HG02943 (cell line): ENCODE measurements around the gene TTC33.
"Not testable (repeated sequence)": the region's sequence is repeated elsewhere in the genome, so short reads cannot be mapped to it uniquely, and the experiment has no call there.

Experiments used
- ATAC-seq: cut with Tn5 transposase; IDR thresholded peaks from one replicate; pipeline ENCODE4 v1.9.1; 2021; ENCODE audit warnings: mild to moderate bottlenecking, low read depth, moderate library complexity; ENCODE audit not compliant: unreplicated experiment

TTC33 gene

DNA sequence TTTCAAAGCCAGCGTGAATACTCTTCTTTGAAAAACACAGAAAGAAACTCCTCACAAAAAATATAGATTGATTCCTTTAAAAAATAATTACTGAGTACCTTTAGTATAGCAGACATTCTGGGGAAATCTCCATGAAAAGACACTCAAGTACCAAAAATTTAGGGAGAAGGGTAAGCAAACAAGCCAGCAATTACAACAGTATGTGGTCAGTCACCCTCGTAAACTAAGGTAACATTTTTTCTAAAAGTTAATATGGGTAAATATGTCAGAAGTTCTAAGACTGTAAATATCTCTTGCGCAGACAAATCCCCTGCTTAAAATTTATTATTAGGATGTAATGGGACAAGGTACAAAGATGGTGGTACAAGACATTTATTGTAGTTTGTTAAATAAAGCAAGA is 178.0 kb downstream of the TTC33 start:
- ATAC-seq, result no peak

DNA sequence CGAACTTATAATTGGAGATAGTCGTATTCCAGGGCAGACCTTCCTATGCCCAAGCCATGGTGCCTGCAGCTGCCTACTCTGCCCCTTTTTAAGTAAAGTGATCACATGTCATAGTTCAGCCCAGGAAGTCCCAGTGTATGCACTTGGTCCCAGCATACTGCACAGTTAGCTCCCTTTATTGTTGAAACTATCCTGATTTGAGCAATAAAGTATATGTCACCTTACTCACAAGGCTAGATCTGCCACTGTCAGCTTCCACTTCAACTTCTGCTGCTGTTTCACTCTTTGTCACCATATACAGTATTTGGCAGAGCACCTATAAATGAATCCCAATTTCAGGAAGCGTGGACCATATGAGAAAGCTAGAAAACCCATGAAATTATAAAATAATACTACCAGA is 179.8 kb downstream of the TTC33 start:
- ATAC-seq, result no peak

- no peak for ATAC-seq
Measured at GRCh38 chr5:40575411-40575810, 180.3 kb downstream of the TTC33 start.

- no peak for ATAC-seq
Measured at GRCh38 chr5:40572937-40573336, 182.8 kb downstream of the TTC33 start.

GRCh38 chr5:40572391-40572790 is 183.4 kb downstream of the TTC33 start:
- ATAC-seq, result no peak

DNA sequence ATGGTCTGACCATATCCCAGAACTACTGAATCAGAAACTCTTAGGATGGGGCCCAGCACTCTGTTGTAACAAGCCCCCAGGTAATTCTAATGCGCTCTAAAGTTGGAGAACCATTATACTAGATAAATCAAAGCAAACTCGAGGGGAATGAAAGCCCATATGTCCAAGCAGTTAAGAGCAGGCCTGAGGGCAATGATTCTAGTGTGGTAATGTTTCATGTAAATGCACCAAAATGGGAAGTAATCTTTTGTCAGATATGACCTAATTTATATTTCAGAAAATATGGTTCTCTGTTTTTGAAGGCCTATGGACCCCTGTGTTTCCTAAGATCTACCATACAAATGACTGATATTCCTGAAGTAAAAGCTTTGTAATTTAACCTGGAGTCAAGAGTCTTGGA is 184.0 kb downstream of the TTC33 start:
- no peak for ATAC-seq

- ATAC-seq, result no peak
Measured at GRCh38 chr5:40570408-40571129, 185.2 kb downstream of the TTC33 start.

DNA sequence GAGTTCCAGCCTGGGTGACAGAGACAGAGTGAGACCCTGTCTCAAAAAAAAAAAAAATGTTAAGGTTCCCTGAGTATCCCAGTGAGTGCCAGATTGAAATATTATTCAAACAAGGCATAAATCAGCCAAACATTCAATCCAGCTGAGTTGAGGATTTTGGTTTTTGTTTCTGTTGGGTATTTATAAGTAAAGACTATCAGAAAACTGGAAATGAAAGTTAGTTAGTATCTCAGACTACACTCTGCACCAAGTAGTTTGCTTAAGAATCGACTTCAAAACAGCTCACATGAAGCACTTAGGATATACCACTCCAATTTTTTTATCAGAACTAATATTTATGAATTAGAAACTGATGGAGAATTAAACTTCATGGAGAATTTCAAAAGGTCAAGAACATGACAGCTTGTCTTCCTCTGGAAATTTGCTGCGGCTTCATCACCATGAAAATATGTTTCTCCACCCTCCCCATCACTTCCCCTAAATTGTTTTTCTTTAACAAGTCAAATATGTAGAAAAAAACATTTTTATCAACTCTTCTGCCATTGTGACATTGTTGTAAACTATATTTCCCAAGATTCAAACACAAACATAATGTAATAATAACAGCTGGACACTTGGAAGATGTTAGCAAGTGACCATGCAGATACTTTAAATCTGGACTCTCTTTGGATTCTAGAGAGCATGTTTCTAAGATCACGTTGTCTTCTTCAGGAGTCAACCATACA is 186.1 kb downstream of the TTC33 start:
- ATAC-seq, result no peak

GRCh38 chr5:40568548-40568947 is 187.2 kb downstream of the TTC33 start:
- no peak for ATAC-seq

DNA sequence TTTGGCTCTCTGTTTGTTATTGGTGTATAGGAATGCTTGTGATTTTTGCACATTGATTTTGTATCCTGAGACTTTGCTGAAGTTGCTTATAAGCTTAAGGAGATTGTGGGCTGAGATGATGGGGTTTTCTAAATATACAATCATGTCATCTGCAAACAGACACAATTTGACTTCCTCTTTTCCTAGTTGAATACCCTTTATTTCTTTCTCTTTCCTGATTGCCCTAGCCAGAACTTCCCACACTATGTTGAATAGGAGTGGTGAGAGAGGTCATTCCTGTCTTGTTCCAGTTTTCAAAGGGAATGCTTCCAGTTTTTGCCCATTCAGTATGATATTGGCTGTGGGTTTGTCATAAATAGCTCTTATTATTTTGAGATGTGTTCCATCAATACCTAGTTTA is 192.6 kb downstream of the TTC33 start:
- not testable (repeated sequence) for ATAC-seq

DNA sequence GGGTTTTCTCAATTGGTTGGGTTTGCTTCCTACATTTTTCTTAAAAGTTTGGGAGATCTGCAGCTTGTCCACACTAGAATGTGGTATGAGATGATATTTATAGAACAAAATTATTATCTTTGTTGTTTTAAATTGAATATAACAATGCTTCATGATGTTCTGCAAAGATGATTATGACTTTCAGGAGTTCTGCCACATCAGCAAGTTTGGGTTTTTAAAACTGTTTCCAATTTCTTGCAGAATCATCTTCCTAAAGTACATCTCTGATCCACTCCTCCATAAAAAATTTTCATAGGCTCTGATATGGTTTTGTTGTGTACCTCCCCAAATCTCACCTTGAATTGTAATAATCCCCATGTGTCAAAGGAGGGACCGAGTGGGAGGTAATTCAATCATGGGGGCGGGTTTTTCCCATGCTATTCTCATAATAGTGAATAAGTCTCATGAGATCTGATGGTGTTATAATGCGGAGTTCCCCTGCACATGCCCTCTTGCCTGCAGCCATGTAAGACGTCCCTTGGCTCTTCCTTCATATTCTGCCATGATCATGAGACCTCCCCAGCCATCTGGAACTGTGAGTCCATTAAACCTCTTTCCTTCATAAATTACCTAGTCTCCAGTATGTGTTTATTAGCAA is 195.2 kb downstream of the TTC33 start:
- no peak for ATAC-seq

DNA sequence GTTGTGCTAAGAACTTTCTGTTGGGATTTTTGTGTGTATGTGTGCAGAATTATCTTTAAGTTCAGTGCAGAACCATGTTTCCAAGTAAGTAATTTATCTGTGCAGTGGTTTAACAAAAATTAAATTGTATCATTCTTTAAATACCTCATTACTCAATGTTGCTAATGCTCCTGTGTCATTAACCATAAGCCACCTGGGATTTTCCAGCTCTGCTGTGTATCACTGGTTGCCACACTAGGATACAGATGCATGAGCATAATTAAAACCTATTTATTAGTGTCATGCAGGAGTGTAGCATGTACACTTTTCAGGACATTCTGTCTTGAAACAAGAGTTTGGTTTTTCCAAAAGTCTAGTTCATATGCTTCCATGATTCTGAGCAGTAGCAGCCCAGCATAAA is 196.5 kb downstream of the TTC33 start:
- ATAC-seq, result no peak

- no peak for ATAC-seq
Measured at GRCh38 chr5:40557501-40557900, 198.3 kb downstream of the TTC33 start.

DNA sequence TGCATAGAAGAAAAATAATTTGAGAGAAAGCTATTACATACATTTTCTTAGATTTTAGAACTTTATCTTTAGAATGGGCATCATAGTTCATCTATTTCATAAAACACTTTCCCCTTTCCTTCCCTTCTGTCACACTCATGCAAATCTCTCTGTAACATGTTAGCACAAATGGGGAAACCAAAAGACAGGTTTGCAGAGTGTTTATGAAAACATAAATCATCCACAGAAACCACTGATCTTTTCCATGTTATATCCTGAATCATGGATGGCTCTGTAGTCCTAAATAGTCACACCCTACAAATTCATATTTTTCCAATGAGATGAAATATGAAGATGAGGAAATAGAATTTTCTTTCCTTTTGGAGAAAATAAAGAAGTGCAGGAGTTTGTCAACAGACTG is 198.9 kb downstream of the TTC33 start:
- ATAC-seq, result no peak

DNA sequence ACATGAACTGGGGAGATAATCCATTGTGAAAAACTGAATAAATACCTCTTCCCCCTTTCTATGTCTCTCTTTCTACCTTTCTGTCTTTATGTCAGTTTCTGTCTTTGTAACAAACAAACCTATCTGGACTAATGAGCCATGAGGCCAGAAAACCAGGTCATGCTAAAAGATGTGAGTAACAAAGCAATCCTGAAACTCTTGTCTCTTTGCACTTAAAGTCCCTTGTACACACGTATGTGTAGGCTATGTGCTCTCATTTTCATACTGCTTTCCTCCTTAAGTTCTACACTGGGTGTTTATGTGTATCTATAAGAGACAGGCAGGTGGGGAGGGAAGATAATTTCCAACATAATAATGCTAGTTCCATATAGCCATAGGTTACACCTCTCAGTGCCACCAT is 199.9 kb downstream of the TTC33 start:
- ATAC-seq, result no peak

DNA sequence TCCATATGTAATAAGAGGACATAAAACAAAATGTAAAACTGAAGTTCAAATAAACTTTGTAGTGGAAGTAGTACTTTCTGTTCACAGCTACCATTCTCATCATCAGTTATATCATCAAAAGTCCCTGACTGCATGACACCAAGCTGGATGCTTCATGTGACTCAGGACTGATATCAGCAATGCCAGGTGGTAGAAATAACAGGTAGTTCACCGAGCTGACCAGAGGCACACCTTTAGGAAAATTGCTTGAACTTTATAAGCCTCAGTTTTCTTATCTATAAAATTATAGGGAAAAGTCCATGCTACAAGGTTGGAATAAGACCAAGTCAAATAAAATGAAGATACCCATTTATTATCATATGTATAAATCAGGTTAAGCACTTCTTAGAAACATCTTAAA is 200.9 kb downstream of the TTC33 start:
- ATAC-seq, result no peak

DNA sequence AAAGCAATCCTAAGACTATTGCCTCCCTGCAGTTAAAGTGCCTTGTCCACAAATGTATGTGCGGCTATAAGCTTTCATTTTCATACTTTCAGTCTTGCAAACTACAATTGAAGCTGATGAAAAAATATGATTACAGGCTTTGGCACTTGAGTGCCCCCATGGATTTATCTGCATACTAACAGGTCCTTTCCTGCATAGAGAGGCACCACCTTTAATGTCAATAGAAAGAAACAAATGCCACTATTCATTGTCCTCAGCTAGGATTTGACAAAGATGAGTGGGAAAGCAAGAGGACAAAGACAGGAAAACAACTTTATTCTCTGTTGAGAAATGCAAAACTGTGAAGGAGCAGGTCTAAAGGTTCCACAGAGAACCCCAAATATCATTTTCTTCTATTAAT is 201.7 kb downstream of the TTC33 start:
- no peak for ATAC-seq

DNA sequence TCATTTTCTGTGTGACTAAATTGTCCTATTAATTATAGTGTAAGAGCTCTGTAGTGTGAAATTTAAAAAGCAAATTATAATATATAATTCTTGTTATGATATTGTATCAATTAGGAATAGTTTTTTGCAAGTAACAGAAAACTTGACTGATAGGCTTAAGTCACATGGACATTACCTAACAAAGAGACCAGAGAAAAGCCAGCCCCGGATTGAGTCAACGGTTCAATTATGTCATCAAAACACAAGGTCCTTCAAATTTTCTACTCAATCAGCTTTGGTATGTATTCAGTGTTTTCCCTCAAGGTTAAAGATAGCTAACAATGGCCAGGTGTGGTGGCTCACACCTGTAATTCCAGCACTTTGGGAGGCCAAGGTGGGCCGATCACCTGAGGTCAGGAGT is 202.8 kb downstream of the TTC33 start:
- no peak for ATAC-seq

GRCh38 chr5:40551496-40552491 is 204.0 kb downstream of the TTC33 start:
- no peak for ATAC-seq

DNA sequence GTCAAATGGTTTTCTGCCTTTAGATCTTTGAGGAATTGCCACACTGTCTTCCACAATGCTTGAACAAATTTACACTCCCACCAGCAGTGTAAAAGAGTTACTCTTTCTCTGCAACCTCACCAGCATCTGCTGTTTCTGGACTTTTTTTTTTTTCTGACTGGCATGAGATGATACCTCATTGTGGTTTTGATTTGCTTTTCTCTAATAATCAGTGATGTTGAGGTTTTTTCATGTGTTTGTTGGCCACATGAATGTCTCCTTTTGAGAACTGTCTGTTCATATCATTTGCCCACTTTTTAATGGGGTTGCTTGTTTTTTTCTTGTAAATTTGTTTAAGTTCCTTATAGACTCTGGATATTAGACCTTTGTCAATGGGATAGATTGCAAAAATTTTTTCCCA is 205.3 kb downstream of the TTC33 start:
- no peak for ATAC-seq

GRCh38 chr5:40549616-40550015 is 206.1 kb downstream of the TTC33 start:
- ATAC-seq, result no peak
